ENCODE measurements around the gene OTX2.

Gene OTX2

GRCh38 chr14:56799343-56799645, 11.0 kb downstream of the OTX2 start:
- no peak for DNase-seq (ENCODE audit: low read depth)
- peak overlapping the region; percentile 95 for H3K4me3 ChIP-seq (ENCODE audit: low read length)
- TF ChIP-seq, protein P1, sequence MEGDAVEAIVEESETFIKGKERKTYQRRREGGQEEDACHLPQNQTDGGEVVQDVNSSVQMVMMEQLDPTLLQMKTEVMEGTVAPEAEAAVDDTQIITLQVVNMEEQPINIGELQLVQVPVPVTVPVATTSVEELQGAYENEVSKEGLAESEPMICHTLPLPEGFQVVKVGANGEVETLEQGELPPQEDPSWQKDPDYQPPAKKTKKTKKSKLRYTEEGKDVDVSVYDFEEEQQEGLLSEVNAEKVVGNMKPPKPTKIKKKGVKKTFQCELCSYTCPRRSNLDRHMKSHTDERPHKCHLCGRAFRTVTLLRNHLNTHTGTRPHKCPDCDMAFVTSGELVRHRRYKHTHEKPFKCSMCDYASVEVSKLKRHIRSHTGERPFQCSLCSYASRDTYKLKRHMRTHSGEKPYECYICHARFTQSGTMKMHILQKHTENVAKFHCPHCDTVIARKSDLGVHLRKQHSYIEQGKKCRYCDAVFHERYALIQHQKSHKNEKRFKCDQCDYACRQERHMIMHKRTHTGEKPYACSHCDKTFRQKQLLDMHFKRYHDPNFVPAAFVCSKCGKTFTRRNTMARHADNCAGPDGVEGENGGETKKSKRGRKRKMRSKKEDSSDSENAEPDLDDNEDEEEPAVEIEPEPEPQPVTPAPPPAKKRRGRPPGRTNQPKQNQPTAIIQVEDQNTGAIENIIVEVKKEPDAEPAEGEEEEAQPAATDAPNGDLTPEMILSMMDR (conservative IDR thresholded peaks at IDR 0.05; ENCODE audit: low read depth, low read length), result no peak

- TF ChIP-seq, protein P1 (conservative IDR thresholded peaks at IDR 0.05; ENCODE audit: low read depth, low read length), result no peak
- peak overlapping the region; percentile 95 for H3K4me3 ChIP-seq (ENCODE audit: low read length)
- DNase-seq (ENCODE audit: low read depth), result no peak
Observed at GRCh38 chr14:56798447-56799342, 11.6 kb downstream of the OTX2 start.

DNA sequence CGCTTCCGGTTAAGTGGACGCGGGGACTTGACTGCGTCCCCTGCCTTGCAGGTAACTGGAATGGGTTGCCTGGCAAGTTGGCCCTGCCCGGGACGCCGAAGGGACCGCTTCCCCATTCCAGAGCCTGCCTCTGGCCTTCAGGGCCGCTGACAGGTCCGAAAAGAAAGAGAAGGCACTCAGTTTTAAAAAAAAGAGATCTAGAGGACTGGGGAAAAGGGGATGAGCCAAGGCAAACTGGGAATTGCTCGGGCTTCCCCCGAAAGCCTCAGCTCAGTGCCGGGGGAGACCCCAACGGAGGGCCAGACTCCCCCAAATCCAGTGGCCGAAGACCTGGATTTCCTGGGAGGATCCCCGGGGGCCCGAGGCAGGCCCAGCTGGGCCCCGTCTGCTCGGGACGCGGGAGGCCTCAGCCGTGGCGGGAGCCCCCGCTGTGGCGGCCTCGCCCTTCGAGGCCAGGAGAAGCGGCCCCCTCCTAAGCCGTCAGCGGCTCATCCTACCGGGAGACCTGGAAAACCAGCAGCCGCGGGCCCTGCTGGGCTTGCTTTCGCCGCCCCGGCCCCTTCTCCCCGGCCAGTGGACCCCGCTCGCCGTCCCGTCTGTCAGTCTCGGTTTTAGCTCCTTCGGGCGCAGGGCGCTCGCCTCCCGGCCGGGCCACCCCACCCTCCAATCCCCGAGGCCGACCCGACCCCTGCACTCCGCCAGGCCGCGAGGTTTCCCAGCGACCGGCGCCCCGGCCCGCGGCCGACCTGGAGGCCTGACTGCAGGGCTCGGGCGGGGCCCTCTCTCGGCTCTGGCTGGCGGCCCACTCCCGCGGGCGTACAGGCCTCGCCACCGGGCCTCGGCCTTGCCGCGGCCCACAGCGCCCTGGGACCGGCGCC, 12.5 kb downstream of the OTX2 start:
- TF ChIP-seq, protein P1 (conservative IDR thresholded peaks at IDR 0.05; ENCODE audit: low read depth, low read length), result no peak

DNA sequence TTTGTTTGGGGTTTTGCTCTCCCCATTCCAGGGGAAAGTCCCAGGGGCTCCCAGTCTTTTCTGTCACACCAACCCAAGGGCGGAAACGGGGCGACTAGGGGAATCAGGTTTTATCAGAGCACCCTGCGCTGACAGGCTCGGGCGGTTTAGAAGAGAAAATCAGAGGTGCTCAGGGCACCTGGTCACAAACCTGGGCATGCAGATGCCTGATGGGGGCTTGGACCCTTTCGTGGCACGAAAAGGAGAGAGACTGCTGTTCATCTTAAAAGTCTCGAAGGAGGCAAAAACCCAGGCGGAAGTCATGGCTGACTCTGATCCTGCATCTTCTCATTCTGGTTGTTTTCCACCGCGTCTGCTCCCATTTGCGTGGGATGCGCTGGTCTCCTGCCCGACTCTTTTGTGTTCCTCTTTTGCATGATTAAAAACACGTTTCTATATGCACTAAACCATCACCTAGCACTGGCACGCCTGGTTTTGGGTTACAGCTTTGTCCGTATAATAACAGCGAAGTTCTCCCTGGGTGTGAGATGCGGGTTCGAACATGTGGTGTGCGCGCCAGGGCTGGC, 13.2 kb downstream of the OTX2 start:
- peak overlapping the region; percentile 17 for H3K4me3 ChIP-seq (ENCODE audit: low read length)
- no peak for DNase-seq (ENCODE audit: low read depth)
- TF ChIP-seq, protein P1 (conservative IDR thresholded peaks at IDR 0.05; ENCODE audit: low read depth, low read length), result no peak

More for the DNA sequence above, 12.5 kb downstream of the OTX2 start:
- H3K4me3 ChIP-seq (ENCODE audit: low read length), result peak overlapping the region; percentile 17
- no peak for DNase-seq (ENCODE audit: low read depth)

GRCh38 chr14:56796259-56796658, 14.0 kb downstream of the OTX2 start:
- no peak for DNase-seq (ENCODE audit: low read depth)
- H3K4me3 ChIP-seq (ENCODE audit: low read length), result no peak overlapping the region
- TF ChIP-seq, protein P1 (conservative IDR thresholded peaks at IDR 0.05; ENCODE audit: low read depth, low read length), result peak; percentile 13

DNA sequence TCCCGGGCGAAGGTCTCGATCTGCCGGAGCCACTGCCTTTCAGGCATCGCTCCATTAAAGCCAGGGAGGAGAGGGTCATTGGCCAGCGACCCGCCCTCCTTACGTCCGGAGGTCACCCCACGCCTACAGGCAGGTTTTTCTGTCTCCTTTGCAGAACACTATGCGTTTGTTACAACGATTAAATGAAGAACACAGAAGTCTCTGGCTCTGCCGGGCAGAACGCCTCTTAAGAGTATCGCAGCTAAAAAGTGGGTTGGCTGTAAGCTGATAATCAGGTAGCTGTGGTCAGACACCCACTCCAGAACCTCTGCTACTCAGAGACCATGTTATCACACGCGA, 15.0 kb downstream of the OTX2 start:
- TF ChIP-seq, protein P1 (conservative IDR thresholded peaks at IDR 0.05; ENCODE audit: low read depth, low read length), result no peak
- DNase-seq (ENCODE audit: low read depth), result no peak
- H3K4me3 ChIP-seq (ENCODE audit: low read length), result peak overlapping the region; percentile 35
